Panc1 (cell line): ENCODE results near the gene GLIS2.

Experiments used
- POLR2AphosphoS5 ChIP-seq: IDR thresholded peaks from 2 replicates; pipeline ENCODE4 v1.6.1; 2012; ENCODE audit warnings: mild to moderate bottlenecking, low read depth, low read length, moderate library complexity
- SIN3A ChIP-seq: IDR thresholded peaks from 2 replicates; pipeline ENCODE4 v1.6.1; 2012; ENCODE audit warnings: low read depth, mild to moderate bottlenecking, low read length, moderate library complexity, borderline replicate concordance; ENCODE audit not compliant: insufficient read depth
- TCF7L2 ChIP-seq: IDR thresholded peaks from 2 replicates; pipeline ENCODE4 v1.6.1; 2011; ENCODE audit warnings: mild to moderate bottlenecking, low read depth, low read length, inconsistent platforms
- TF ChIP-seq, protein P1 (sequence below): fragments of 450-650 bp; IDR thresholded peaks from 2 replicates; pipeline ENCODE4 v1.5.1; 2017; ENCODE audit warnings: mild to moderate bottlenecking

DNA sequence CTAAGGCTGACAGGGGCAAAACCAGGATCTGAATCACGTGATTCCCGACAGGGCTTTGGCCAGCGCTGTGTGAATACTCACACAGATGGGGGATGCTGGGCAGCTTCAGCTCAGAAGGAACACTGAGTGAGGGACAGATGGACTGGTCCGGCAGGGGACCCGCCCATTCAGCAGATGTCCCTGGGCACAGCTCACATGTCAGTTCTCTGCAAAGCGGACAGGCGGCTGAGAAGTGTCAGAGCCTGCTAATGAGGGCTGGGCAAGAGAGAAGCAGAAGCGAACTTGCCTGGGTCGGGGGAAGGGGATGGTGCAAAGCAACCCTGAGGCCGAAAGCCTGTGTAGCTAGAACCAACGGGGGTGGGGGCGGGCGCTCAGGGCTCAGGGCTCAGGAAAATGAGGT lies 11.9 kb upstream of the GLIS2 start:
- TF ChIP-seq POLR2AphosphoS5 (no peak), SIN3A (no peak), TCF7L2 (no peak)
- TF ChIP-seq, protein P1, sequence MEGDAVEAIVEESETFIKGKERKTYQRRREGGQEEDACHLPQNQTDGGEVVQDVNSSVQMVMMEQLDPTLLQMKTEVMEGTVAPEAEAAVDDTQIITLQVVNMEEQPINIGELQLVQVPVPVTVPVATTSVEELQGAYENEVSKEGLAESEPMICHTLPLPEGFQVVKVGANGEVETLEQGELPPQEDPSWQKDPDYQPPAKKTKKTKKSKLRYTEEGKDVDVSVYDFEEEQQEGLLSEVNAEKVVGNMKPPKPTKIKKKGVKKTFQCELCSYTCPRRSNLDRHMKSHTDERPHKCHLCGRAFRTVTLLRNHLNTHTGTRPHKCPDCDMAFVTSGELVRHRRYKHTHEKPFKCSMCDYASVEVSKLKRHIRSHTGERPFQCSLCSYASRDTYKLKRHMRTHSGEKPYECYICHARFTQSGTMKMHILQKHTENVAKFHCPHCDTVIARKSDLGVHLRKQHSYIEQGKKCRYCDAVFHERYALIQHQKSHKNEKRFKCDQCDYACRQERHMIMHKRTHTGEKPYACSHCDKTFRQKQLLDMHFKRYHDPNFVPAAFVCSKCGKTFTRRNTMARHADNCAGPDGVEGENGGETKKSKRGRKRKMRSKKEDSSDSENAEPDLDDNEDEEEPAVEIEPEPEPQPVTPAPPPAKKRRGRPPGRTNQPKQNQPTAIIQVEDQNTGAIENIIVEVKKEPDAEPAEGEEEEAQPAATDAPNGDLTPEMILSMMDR: no peak
